Measurements from ENCODE around the gene EXOC2.

DNA sequence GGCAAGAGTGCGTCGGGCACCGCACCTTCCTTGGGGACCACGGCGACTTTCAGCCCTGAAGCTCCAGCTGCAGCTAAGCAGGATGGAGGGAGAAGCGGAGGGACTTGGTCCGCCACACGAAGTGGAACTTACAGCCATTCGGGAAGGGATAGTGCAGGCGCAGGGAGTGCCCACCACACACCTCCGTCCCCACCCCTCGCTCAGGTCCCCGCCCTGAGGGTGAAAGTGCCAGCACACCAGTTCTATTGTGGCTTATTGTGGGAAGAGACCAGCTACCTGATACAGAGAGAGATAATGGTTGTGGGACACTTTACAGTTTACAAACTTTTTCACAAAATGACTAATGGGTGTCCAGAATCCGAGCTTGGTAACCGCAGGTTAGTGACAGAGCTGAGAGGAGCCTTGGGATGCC is 225.3 kb downstream of the EXOC2 start:
- TF ChIP-seq, protein P1, sequence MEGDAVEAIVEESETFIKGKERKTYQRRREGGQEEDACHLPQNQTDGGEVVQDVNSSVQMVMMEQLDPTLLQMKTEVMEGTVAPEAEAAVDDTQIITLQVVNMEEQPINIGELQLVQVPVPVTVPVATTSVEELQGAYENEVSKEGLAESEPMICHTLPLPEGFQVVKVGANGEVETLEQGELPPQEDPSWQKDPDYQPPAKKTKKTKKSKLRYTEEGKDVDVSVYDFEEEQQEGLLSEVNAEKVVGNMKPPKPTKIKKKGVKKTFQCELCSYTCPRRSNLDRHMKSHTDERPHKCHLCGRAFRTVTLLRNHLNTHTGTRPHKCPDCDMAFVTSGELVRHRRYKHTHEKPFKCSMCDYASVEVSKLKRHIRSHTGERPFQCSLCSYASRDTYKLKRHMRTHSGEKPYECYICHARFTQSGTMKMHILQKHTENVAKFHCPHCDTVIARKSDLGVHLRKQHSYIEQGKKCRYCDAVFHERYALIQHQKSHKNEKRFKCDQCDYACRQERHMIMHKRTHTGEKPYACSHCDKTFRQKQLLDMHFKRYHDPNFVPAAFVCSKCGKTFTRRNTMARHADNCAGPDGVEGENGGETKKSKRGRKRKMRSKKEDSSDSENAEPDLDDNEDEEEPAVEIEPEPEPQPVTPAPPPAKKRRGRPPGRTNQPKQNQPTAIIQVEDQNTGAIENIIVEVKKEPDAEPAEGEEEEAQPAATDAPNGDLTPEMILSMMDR (IDR thresholded peaks at IDR 0.05), result no peak
- no peak for TF ChIP-seq POLR2A (IDR thresholded peaks at IDR 0.05)
